PC-3 (cell line): ENCODE data around the gene PDP2.

Source experiments
- CTCF ChIP-seq: fragments of 300-600 bp; sonication (generic); conservative IDR thresholded peaks from 2 replicates; pipeline ENCODE4 v1.5.1; 2017; ENCODE audit warnings: antibody characterized with exemption, low read depth, mild to moderate bottlenecking, low read length
- EZH2 ChIP-seq: fragments of 300-600 bp; sonication (generic); IDR thresholded peaks from one replicate; pipeline ENCODE4 v1.6.1; 2017; ENCODE audit warnings: antibody characterized with exemption, mild to moderate bottlenecking, low read length; ENCODE audit not compliant: unreplicated experiment
- EZH2phosphoT487 ChIP-seq: fragments of 300-600 bp; sonication (generic); IDR thresholded peaks from 2 replicates; pipeline ENCODE4 v1.6.1; 2018; ENCODE audit warnings: mild to moderate bottlenecking, antibody characterized with exemption, low read length, borderline replicate concordance

- TF ChIP-seq CTCF (no peak), EZH2 (no peak), EZH2phosphoT487 (no peak)
Observed at GRCh38 chr16:66900721-66901441, 20.6 kb downstream of the PDP2 start.
